ENCODE measurements around the gene MAGI1.

- TF ChIP-seq, protein P1, sequence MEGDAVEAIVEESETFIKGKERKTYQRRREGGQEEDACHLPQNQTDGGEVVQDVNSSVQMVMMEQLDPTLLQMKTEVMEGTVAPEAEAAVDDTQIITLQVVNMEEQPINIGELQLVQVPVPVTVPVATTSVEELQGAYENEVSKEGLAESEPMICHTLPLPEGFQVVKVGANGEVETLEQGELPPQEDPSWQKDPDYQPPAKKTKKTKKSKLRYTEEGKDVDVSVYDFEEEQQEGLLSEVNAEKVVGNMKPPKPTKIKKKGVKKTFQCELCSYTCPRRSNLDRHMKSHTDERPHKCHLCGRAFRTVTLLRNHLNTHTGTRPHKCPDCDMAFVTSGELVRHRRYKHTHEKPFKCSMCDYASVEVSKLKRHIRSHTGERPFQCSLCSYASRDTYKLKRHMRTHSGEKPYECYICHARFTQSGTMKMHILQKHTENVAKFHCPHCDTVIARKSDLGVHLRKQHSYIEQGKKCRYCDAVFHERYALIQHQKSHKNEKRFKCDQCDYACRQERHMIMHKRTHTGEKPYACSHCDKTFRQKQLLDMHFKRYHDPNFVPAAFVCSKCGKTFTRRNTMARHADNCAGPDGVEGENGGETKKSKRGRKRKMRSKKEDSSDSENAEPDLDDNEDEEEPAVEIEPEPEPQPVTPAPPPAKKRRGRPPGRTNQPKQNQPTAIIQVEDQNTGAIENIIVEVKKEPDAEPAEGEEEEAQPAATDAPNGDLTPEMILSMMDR (IDR thresholded peaks at IDR 0.05) = no peak
- TF ChIP-seq POLR2A (IDR thresholded peaks at IDR 0.05) = no peak
Observed at GRCh38 chr3:65445573-65446169, 593.0 kb downstream of the MAGI1 start.
